GM19452 (cell line): ENCODE results near the gene TBX4.
"Not testable (repeated sequence)": the region's sequence is repeated elsewhere in the genome, so short reads cannot be mapped to it uniquely, and the experiment has no call there.

ENCODE experiments used
- ATAC-seq: cut with Tn5 transposase; IDR thresholded peaks from one replicate; pipeline ENCODE4 v1.9.1; 2021; ENCODE audit not compliant: unreplicated experiment

Gene TBX4

GRCh38 chr17:61519754-61520440 lies 67.7 kb downstream of the TBX4 start:
- no peak for ATAC-seq

- ATAC-seq, result no peak
Observed at GRCh38 chr17:61520897-61521296, 68.7 kb downstream of the TBX4 start.

GRCh38 chr17:61522088-61522487 lies 69.9 kb downstream of the TBX4 start:
- ATAC-seq, result no peak

GRCh38 chr17:61524319-61524718 lies 72.1 kb downstream of the TBX4 start:
- ATAC-seq, result no peak

GRCh38 chr17:61527441-61527840 lies 75.2 kb downstream of the TBX4 start:
- not testable (repeated sequence) for ATAC-seq

- no peak for ATAC-seq
Observed at GRCh38 chr17:61528171-61528570, 75.9 kb downstream of the TBX4 start.

GRCh38 chr17:61531223-61531622 lies 79.0 kb downstream of the TBX4 start:
- no peak for ATAC-seq

- ATAC-seq, result no peak
Observed at GRCh38 chr17:61532826-61533225, 80.6 kb downstream of the TBX4 start.

GRCh38 chr17:61533797-61534196 lies 81.6 kb downstream of the TBX4 start:
- ATAC-seq, result no peak

GRCh38 chr17:61534414-61534813 lies 82.2 kb downstream of the TBX4 start:
- ATAC-seq, result no peak
